Peyer's patch (tissue), 4 donors: ENCODE data around the gene TUBGCP2.

Source experiments
- POLR2A ChIP-seq, 2 donors: fragments of 450-650 bp; IDR thresholded peaks; one replicate each; pipeline ENCODE4 v1.5.1; 2017; ENCODE audit warnings: antibody characterized with exemption in 2 of 2, mild to moderate bottlenecking in 2 of 2, moderate library complexity in 2 of 2
- TF ChIP-seq, protein P1 (sequence below), 6 experiments: fragments of 450-650 bp in 4 of 6; fragments of 200-600 bp in 2 of 6; sonication (generic) in 1 of 6; IDR thresholded peaks; one replicate each; pipeline ENCODE4 v1.5.1; 2017 to 2019; ENCODE audit warnings: antibody characterized with exemption in 6 of 6, mild to moderate bottlenecking in 3 of 6, moderate library complexity in 1 of 6

DNA sequence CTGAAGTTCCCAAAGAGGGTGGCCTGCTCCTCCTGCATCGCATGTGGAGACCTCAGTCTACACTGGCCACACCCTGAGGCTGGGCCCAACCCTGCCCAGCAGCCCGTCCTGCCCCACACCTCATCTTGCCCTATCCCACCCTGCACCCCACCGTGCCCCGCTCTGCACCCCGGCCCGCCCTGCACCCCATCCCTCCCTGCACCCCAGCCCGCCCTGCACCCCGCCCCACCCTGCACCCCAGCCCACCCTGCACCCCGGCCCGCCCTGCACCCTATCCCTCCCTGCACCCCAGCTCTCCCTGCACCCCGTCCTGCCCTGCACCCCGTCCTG lies 56.5 kb downstream of the TUBGCP2 start:
- TF ChIP-seq, protein P1, sequence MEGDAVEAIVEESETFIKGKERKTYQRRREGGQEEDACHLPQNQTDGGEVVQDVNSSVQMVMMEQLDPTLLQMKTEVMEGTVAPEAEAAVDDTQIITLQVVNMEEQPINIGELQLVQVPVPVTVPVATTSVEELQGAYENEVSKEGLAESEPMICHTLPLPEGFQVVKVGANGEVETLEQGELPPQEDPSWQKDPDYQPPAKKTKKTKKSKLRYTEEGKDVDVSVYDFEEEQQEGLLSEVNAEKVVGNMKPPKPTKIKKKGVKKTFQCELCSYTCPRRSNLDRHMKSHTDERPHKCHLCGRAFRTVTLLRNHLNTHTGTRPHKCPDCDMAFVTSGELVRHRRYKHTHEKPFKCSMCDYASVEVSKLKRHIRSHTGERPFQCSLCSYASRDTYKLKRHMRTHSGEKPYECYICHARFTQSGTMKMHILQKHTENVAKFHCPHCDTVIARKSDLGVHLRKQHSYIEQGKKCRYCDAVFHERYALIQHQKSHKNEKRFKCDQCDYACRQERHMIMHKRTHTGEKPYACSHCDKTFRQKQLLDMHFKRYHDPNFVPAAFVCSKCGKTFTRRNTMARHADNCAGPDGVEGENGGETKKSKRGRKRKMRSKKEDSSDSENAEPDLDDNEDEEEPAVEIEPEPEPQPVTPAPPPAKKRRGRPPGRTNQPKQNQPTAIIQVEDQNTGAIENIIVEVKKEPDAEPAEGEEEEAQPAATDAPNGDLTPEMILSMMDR (IDR thresholded peaks at IDR 0.05): no peak
- TF ChIP-seq POLR2A (IDR thresholded peaks at IDR 0.05): no peak
